Suprapubic skin (tissue), 4 donors: ENCODE measurements around the gene TFDP1. TPM values are rescaled to one million over a fixed set of nuclear protein-coding genes. Genes with fewer than 3 reads are reported as not detected.

Source experiments
- DNase-seq, 2 donors: peaks; one replicate each; pipeline ENCODE4 v3.0.0-alpha.2; 2019; ENCODE audit warnings: low spot score in 2 of 2
- H3K27ac ChIP-seq: fragments of 200-600 bp; sonication (generic); one replicate; pipeline ENCODE4 v1.5.1; 2019
- H3K27me3 ChIP-seq: fragments of 200-600 bp; sonication (generic); one replicate; pipeline ENCODE4 v1.5.1; 2019
- H3K36me3 ChIP-seq: fragments of 200-600 bp; sonication (generic); one replicate; pipeline ENCODE4 v1.5.1; 2019
- H3K4me1 ChIP-seq: fragments of 200-600 bp; sonication (generic); one replicate; pipeline ENCODE4 v1.5.1; 2019
- H3K4me3 ChIP-seq: fragments of 200-600 bp; sonication (generic); one replicate; pipeline ENCODE4 v1.5.1; 2019; ENCODE audit warnings: mild to moderate bottlenecking
- H3K9me3 ChIP-seq: fragments of 200-600 bp; sonication (generic); one replicate; pipeline ENCODE4 v1.5.1; 2019
- EP300 ChIP-seq: sonication (generic); formaldehyde crosslinking; IDR thresholded peaks from one replicate; pipeline ENCODE4 v1.6.1; 2017; ENCODE audit warnings: antibody characterized with exemption
- POLR2A ChIP-seq, 2 donors: fragments of 450-650 bp; IDR thresholded peaks; one replicate each; pipeline ENCODE4 v1.6.1; 2017; ENCODE audit warnings: antibody characterized with exemption in 2 of 2, mild to moderate bottlenecking in 2 of 2, moderate library complexity in 2 of 2
- POLR2AphosphoS5 ChIP-seq, 3 donors: sonication (generic); formaldehyde crosslinking; IDR thresholded peaks; one replicate each; pipeline ENCODE4 v1.6.1; 2017; ENCODE audit warnings: antibody characterized with exemption in 3 of 3
- WGBS: methylation state at CpG from one replicate; pipeline ENCODE4 v1.1.5; 2018; 5-methylcytosine and 5-hydroxymethylcytosine counted together
- total RNA-seq, 4 donors: library from RNA; depleted of rRNA; stranded (reverse); fragments of >200 nt; gene quantifications; one replicate each; pipeline ENCODE4 v1.1.0, GENCODE V29; 2016
- TF ChIP-seq, protein P1 (sequence below), 2 donors: fragments of 200-600 bp in 1 of 2; fragments of 450-650 bp in 1 of 2; sonication (generic) in 1 of 2; IDR thresholded peaks; one replicate each; pipeline ENCODE4 v1.5.1; 2016 to 2019; ENCODE audit warnings: antibody characterized with exemption in 2 of 2, mild to moderate bottlenecking in 1 of 2, moderate library complexity in 1 of 2

TFDP1 gene
- total RNA-seq, 4 donors from 2014 or later = 47.5 to 63.3 (median 52.0) TPM

DNA sequence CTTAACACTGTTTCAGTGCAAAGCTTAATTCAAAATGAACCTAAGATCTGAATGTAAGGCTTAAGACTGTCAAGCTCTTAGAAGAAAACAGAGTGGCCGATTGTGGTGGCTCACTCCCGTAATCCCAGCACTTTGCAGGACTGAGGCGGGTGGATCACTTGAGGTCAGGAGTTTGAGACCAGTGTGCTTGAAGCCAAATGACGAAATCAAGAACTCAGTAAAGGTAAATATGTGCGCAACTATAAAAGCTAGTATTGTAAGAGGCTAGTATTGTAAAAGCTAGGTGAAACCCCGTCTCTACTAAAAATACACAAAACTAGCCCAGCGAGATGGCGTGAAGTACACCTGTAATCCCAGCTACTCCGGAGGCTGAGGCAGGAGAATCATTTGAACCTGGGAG is 60.8 kb downstream of the TFDP1 start:
- Histone ChIP-seq H3K27ac (no peak overlapping the region), H3K4me1 (peaks cover 19% of the 10 kb centered on the region), H3K9me3 (peaks cover 9% of the 10 kb centered on the region), H3K36me3 (peaks cover 15% of the 10 kb centered on the region), H3K4me3 (no peak overlapping the region), H3K27me3 (no peaks in the 10 kb centered on the region)
- DNase-seq = peak in 1 of 2 donors; percentile 9
- TF ChIP-seq POLR2AphosphoS5 (IDR thresholded peaks at IDR 0.05) = no peak
- no peak for TF ChIP-seq POLR2A (IDR thresholded peaks at IDR 0.05)
- no peak for TF ChIP-seq EP300
- TF ChIP-seq, protein P1, sequence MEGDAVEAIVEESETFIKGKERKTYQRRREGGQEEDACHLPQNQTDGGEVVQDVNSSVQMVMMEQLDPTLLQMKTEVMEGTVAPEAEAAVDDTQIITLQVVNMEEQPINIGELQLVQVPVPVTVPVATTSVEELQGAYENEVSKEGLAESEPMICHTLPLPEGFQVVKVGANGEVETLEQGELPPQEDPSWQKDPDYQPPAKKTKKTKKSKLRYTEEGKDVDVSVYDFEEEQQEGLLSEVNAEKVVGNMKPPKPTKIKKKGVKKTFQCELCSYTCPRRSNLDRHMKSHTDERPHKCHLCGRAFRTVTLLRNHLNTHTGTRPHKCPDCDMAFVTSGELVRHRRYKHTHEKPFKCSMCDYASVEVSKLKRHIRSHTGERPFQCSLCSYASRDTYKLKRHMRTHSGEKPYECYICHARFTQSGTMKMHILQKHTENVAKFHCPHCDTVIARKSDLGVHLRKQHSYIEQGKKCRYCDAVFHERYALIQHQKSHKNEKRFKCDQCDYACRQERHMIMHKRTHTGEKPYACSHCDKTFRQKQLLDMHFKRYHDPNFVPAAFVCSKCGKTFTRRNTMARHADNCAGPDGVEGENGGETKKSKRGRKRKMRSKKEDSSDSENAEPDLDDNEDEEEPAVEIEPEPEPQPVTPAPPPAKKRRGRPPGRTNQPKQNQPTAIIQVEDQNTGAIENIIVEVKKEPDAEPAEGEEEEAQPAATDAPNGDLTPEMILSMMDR (IDR thresholded peaks at IDR 0.05) = no peak
- WGBS = 90% methylated on average over 9 of the region's 9 CpGs

DNA sequence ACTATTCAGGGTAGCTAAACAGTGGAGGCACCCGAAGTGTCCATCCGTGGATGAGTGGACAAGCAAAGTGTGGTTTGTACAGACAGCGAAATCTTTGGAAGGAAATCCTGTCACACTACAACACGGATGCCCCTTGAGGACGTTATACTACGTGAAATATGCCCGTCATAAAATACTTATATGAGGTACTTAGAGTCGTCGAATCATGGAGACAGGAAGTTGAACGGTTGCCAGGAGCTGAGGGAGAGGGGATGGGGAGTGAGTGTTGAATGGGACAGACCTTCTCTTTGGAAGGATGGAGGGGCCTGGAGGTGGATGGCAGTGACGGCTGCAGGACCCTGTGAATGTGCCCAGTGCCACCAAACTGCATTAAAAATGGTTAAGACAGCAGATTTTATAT is 61.8 kb downstream of the TFDP1 start:
- H3K36me3 ChIP-seq = peaks cover 6% of the 10 kb centered on the region
- H3K9me3 ChIP-seq = peaks cover 6% of the 10 kb centered on the region
- no peaks in the 10 kb centered on the region for H3K27me3 ChIP-seq
- H3K27ac ChIP-seq = no peak overlapping the region
- TF ChIP-seq POLR2AphosphoS5 (IDR thresholded peaks at IDR 0.05) (no peak), EP300 (no peak), POLR2A (IDR thresholded peaks at IDR 0.05) (no peak)
- TF ChIP-seq, protein P1 (IDR thresholded peaks at IDR 0.05) = no peak
- 55% methylated on average over 11 of the region's 11 CpGs for WGBS
- H3K4me3 ChIP-seq = no peak overlapping the region
- peaks cover 24% of the 10 kb centered on the region for H3K4me1 ChIP-seq
- DNase-seq = peak; percentile 11 to 49

DNA sequence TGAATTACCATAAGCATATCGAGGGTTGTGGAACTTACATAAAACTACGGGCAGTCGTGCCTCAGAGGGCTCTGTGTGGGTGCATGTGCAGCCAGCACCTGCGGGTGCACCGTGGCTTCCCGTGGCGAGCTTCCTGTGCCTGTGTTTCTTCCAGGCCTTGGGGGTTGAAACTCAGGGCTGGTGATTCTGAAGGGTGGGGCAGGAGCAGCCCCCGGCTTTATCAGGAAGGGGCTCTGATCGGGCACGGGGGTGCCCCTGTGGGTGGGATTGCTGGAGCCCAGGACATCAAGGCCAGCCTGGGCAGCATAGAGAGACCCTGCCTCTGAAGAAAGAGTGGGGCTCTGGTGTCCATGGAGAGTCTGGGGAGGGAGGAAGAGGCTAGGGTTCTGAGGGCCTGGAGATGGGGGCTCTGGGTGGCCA is 62.4 kb downstream of the TFDP1 start:
- Histone ChIP-seq H3K36me3 (peaks cover under 1% of the 10 kb centered on the region), H3K27me3 (no peaks in the 10 kb centered on the region), H3K4me1 (peaks cover 24% of the 10 kb centered on the region), H3K4me3 (no peak overlapping the region), H3K9me3 (peaks cover under 1% of the 10 kb centered on the region), H3K27ac (no peak overlapping the region)
- no peak for TF ChIP-seq POLR2AphosphoS5 (IDR thresholded peaks at IDR 0.05)
- no peak for TF ChIP-seq POLR2A (IDR thresholded peaks at IDR 0.05)
- TF ChIP-seq, protein P1 (IDR thresholded peaks at IDR 0.05) = no peak
- no peak for TF ChIP-seq EP300
- 32% methylated on average over 7 of the region's 10 CpGs for WGBS
- peak; percentile 35 to 76 for DNase-seq

DNA sequence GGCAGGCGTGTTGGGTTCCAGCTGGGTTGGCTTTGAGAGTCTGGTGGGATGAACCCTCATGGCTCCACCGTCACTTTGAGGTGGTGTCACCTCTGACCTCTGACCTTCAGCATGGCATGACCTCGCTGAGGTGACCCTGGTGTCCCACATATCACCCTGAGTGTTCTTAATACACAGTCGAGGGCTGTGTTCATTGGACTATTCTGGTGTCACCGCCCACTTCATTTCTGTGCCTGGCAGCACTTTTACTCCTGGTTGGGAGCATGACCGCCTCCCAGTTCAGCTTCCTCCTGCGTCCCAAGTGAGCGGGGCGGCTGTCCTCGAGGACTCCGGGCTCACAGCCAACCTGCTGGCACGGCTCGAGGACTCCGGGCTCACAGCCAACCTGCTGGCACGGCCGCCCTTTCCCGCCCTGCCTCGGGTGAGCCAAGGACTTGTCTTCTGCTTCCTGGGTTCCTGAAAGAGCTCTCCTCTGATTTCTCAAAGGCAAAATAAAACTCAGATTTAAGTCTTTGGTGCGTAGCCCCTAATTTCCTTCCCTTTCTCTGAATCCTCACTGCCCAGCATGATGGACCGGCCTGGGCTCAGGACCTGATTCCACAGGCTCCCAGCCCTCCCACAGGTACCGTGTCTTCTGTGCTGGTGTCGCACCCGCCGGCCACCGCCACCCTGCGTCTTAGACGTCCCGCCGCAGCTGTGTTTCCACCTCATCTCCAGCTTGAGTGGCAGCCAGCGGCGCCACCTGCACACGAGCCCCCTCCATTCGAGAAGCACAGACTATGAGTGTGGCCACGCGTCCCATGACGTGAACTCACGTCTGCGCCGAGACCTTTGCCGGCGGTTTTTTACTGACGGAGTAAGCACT is 63.0 kb downstream of the TFDP1 start:
- 71% methylated on average over 25 of the region's 42 CpGs for WGBS
- H3K27ac ChIP-seq = peak overlapping the region; percentile 20
- H3K4me3 ChIP-seq = no peak overlapping the region
- TF ChIP-seq POLR2A (IDR thresholded peaks at IDR 0.05) (no peak), EP300 (no peak)
- TF ChIP-seq, protein P1 (IDR thresholded peaks at IDR 0.05) = no peak
- H3K27me3 ChIP-seq = no peaks in the 10 kb centered on the region
- no peaks in the 10 kb centered on the region for H3K9me3 ChIP-seq
- DNase-seq = peak; percentile 84 to 91
- H3K4me1 ChIP-seq = peaks cover 24% of the 10 kb centered on the region
- H3K36me3 ChIP-seq = no peaks in the 10 kb centered on the region

DNA sequence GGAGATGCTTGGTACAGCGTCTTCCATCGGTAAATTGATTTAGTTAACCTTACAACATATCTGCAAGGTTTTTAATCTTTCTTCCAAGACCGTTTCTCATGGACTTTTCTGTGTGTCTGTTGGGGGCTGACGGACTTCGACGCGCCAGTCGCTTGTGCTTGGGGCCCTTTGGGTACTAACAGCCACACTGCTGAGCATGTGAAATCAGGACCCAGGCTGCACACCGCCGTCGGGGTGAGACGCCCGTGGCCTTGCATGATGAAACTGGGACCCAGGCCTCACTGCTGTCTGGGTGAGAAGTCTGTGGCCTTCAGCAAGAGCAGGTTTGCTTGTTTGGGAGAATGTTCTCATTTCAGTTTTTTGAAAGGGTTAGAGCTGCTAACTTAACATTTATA is 63.7 kb downstream of the TFDP1 start:
- H3K36me3 ChIP-seq = no peaks in the 10 kb centered on the region
- H3K4me1 ChIP-seq = peaks cover 24% of the 10 kb centered on the region
- TF ChIP-seq EP300 (no peak), POLR2A (IDR thresholded peaks at IDR 0.05) (no peak), POLR2AphosphoS5 (IDR thresholded peaks at IDR 0.05) (no peak)
- TF ChIP-seq, protein P1 (IDR thresholded peaks at IDR 0.05) = no peak
- peak; percentile 50 to 72 for DNase-seq
- H3K4me3 ChIP-seq = no peak overlapping the region
- 75% methylated on average over 13 of the region's 13 CpGs for WGBS
- H3K27me3 ChIP-seq = no peaks in the 10 kb centered on the region
- peak overlapping the region; percentile 20 for H3K27ac ChIP-seq
- H3K9me3 ChIP-seq = no peaks in the 10 kb centered on the region
